Chondrocyte (in vitro differentiated cells): ENCODE measurements around the gene EGR2. TPM values are rescaled to one million over a fixed set of nuclear protein-coding genes. Genes with fewer than 3 reads are reported as not detected.

ENCODE experiments used
- DNase-seq: peaks from one replicate; pipeline ENCODE4 v3.0.0; 2021; ENCODE audit warnings: mixed read lengths, low spot score
- H3K27ac Mint-ChIP-seq: one replicate; pipeline ENCODE4 v1.8.0; 2021; ENCODE audit warnings: mild to moderate bottlenecking, moderate library complexity, mixed read lengths; ENCODE audit not compliant: unreplicated experiment
- H3K27me3 Mint-ChIP-seq: 2 replicates; pipeline ENCODE4 v1.8.0; 2021; ENCODE audit warnings: low read depth, mixed read lengths
- H3K36me3 Mint-ChIP-seq: 2 replicates; pipeline ENCODE4 v1.8.0; 2021; ENCODE audit warnings: low read depth, mixed read lengths
- H3K4me1 Mint-ChIP-seq: 2 replicates; pipeline ENCODE4 v1.8.0; 2021; ENCODE audit warnings: low read depth, mild to moderate bottlenecking, mixed read lengths
- H3K4me3 Mint-ChIP-seq: one replicate; pipeline ENCODE4 v1.8.0; 2021; ENCODE audit warnings: mild to moderate bottlenecking, moderate library complexity, mixed read lengths; ENCODE audit not compliant: unreplicated experiment
- H3K9me3 Mint-ChIP-seq: 2 replicates; pipeline ENCODE4 v1.8.0; 2021; ENCODE audit warnings: low read depth, mixed read lengths
- CTCF ChIP-seq: fragments of 200-600 bp; sonication (generic); IDR thresholded peaks from 2 replicates; pipeline ENCODE4 v1.5.0; 2021; ENCODE audit warnings: antibody characterized with exemption, mild to moderate bottlenecking, moderate library complexity
- total RNA-seq: library from RNA; stranded (reverse); gene quantifications from 3 replicates; pipeline ENCODE4 v1.2.1, GENCODE V29; 2021

The EGR2 gene
- total RNA-seq, 1 donor from 2014 or later: 11.7 TPM

GRCh38 chr10:62847433-62847832, 31.3 kb upstream of the EGR2 start:
- Mint-ChIP-seq H3K4me3 (no peak overlapping the region), H3K27me3 (peaks cover 11% of the 10 kb centered on the region), H3K9me3 (peaks cover 22% of the 10 kb centered on the region), H3K4me1 (no peaks in the 10 kb centered on the region), H3K27ac (no peak overlapping the region), H3K36me3 (no peaks in the 10 kb centered on the region)
- no peak for TF ChIP-seq CTCF
- DNase-seq: no peak

GRCh38 chr10:62844280-62845011, 28.3 kb upstream of the EGR2 start:
- Mint-ChIP-seq H3K27me3 (peaks cover 16% of the 10 kb centered on the region), H3K27ac (no peak overlapping the region), H3K36me3 (no peaks in the 10 kb centered on the region), H3K9me3 (peaks cover 22% of the 10 kb centered on the region), H3K4me3 (no peak overlapping the region), H3K4me1 (no peaks in the 10 kb centered on the region)
- DNase-seq: no peak
- no peak for TF ChIP-seq CTCF

GRCh38 chr10:62843600-62843999, 27.4 kb upstream of the EGR2 start:
- DNase-seq: no peak
- TF ChIP-seq CTCF: no peak
- no peaks in the 10 kb centered on the region for H3K36me3 Mint-ChIP-seq
- no peak overlapping the region for H3K27ac Mint-ChIP-seq
- no peak overlapping the region for H3K4me3 Mint-ChIP-seq
- peaks cover 21% of the 10 kb centered on the region for H3K9me3 Mint-ChIP-seq
- H3K27me3 Mint-ChIP-seq: peaks cover 12% of the 10 kb centered on the region
- no peaks in the 10 kb centered on the region for H3K4me1 Mint-ChIP-seq

GRCh38 chr10:62842983-62843382, 26.8 kb upstream of the EGR2 start:
- Mint-ChIP-seq H3K27me3 (peaks cover 12% of the 10 kb centered on the region), H3K36me3 (no peaks in the 10 kb centered on the region), H3K27ac (no peak overlapping the region), H3K4me3 (no peak overlapping the region), H3K4me1 (no peaks in the 10 kb centered on the region), H3K9me3 (peaks cover 16% of the 10 kb centered on the region)
- TF ChIP-seq CTCF: no peak
- DNase-seq: no peak

GRCh38 chr10:62839590-62839989, 23.4 kb upstream of the EGR2 start:
- no peak for TF ChIP-seq CTCF
- H3K36me3 Mint-ChIP-seq: no peaks in the 10 kb centered on the region
- no peak overlapping the region for H3K27ac Mint-ChIP-seq
- no peaks in the 10 kb centered on the region for H3K4me1 Mint-ChIP-seq
- DNase-seq: no peak
- peaks cover 6% of the 10 kb centered on the region for H3K27me3 Mint-ChIP-seq
- H3K9me3 Mint-ChIP-seq: no peaks in the 10 kb centered on the region
- no peak overlapping the region for H3K4me3 Mint-ChIP-seq
